ENCODE results near the gene MEF2C. TPM values are rescaled to one million over a fixed set of nuclear protein-coding genes. Genes with fewer than 3 reads are reported as not detected.

The MEF2C gene
- total RNA-seq, 1 donor from 2014 or later = 20.5 TPM

- peak overlapping the region; percentile 63 for H3K4me3 ChIP-seq (ENCODE audit: insufficient read depth, low read depth, low read length)
- no peaks in the 10 kb centered on the region for H3K9me3 ChIP-seq (ENCODE audit: insufficient read depth, low read depth, low read length)
Measured at GRCh38 chr5:88688984-88689667, 193.9 kb downstream of the MEF2C start.

DNA sequence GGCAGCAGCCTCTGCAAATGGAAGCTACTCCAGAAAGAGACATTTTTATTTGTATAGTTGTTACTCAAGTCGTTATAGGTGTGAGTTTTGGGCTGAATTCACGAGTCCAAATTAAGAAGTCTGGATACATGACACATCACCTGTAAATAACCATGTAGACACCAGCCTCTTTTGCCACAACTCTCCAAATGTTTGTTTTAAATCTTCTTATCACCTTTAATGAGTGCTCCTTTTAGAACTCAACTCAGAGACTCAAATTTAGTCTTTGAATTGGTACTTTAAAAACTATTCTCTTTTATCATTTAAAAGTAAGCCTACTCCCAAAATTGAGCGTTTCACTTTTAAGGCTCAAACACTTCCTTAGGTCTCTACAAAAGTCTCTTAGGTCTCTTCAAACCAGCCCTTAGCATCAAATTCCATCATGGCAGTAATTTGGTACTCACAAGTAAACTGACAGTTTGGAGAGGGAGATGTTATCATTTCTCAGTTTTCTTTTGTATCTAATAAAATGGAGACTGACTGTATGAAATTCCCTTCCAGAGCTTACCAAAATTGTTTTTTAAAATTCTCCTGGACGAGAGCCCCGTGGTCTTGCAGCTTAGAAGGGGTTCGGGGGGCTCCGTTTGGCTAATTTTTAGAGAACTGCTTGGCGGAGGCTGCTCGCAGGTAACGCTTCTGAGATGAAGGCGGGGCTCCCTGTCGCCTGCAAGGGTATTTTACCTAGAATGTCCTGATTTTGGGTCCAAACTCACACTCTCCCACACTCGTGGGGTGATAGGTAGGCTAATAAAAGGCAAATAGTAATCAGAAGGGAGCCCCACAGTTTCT lies 194.6 kb downstream of the MEF2C start:
- no peaks in the 10 kb centered on the region for H3K36me3 ChIP-seq (ENCODE audit: insufficient read depth, low read length)
- peaks cover 32% of the 10 kb centered on the region for H3K79me2 ChIP-seq (ENCODE audit: insufficient read depth, low read length)
- Mint-ChIP-seq H3K4me3 (ENCODE audit: unreplicated experiment) (no peak overlapping the region), H3K4me1 (ENCODE audit: low read depth, unreplicated experiment) (peaks cover 17% of the 10 kb centered on the region), H3K27ac (ENCODE audit: unreplicated experiment) (no peak overlapping the region), H3K36me3 (ENCODE audit: low read depth, unreplicated experiment) (no peaks in the 10 kb centered on the region), H3K9me3 (ENCODE audit: unreplicated experiment) (peaks cover 20% of the 10 kb centered on the region), H3K27me3 (ENCODE audit: low read depth, unreplicated experiment) (peaks cover 91% of the 10 kb centered on the region)
- H3K27me3 ChIP-seq (ENCODE audit: insufficient read depth, low read length) = peaks cover 72% of the 10 kb centered on the region
- H3K4me1 ChIP-seq (ENCODE audit: insufficient read depth, low read length) = peaks cover 20% of the 10 kb centered on the region
- H4K20me1 ChIP-seq (ENCODE audit: insufficient read depth, low read length) = no peaks in the 10 kb centered on the region
- H3K4me3 ChIP-seq (ENCODE audit: insufficient read depth, low read depth, low read length) = no peak overlapping the region
- H3K9me3 ChIP-seq (ENCODE audit: insufficient read depth, low read depth, low read length) = no peaks in the 10 kb centered on the region
- H3K9ac ChIP-seq (ENCODE audit: low read length) = no peak overlapping the region
- H2AFZ ChIP-seq (ENCODE audit: low read depth, low read length) = no peak overlapping the region
- no peak for FAIRE-seq
- peak overlapping the region; percentile 94 for H3K4me2 ChIP-seq (ENCODE audit: low read length)
- no peak for TF ChIP-seq CTCF (IDR thresholded peaks at IDR 0.05; ENCODE audit: insufficient read depth, low read depth, low read length)
- no peak for TF ChIP-seq EZH2 (IDR thresholded peaks at IDR 0.05; ENCODE audit: insufficient read depth, low read length)
- DNase-seq (ENCODE audit: low read depth) = no peak
- H3K27ac ChIP-seq (ENCODE audit: low read depth, low read length) = no peak overlapping the region

More at GRCh38 chr5:88688984-88689667, 193.9 kb downstream of the MEF2C start:
- TF ChIP-seq CTCF (IDR thresholded peaks at IDR 0.05; ENCODE audit: insufficient read depth, low read depth, low read length) = no peak
- TF ChIP-seq EZH2 (IDR thresholded peaks at IDR 0.05; ENCODE audit: insufficient read depth, low read length) = peak; percentile 65
- Mint-ChIP-seq H3K9me3 (ENCODE audit: unreplicated experiment) (peaks cover 16% of the 10 kb centered on the region), H3K36me3 (ENCODE audit: low read depth, unreplicated experiment) (no peaks in the 10 kb centered on the region), H3K4me3 (ENCODE audit: unreplicated experiment) (no peak overlapping the region), H3K27me3 (ENCODE audit: low read depth, unreplicated experiment) (peaks cover 90% of the 10 kb centered on the region), H3K27ac (ENCODE audit: unreplicated experiment) (no peak overlapping the region), H3K4me1 (ENCODE audit: low read depth, unreplicated experiment) (peaks cover 17% of the 10 kb centered on the region)
- Histone ChIP-seq H3K27ac (ENCODE audit: low read depth, low read length) (no peak overlapping the region), H3K9ac (ENCODE audit: low read length) (no peak overlapping the region), H3K79me2 (ENCODE audit: insufficient read depth, low read length) (peaks cover 26% of the 10 kb centered on the region), H3K4me1 (ENCODE audit: insufficient read depth, low read length) (peaks cover 20% of the 10 kb centered on the region), H3K4me2 (ENCODE audit: low read length) (peak overlapping the region; percentile 94), H4K20me1 (ENCODE audit: insufficient read depth, low read length) (no peaks in the 10 kb centered on the region), H3K27me3 (ENCODE audit: insufficient read depth, low read length) (peaks cover 68% of the 10 kb centered on the region), H2AFZ (ENCODE audit: low read depth, low read length) (no peak overlapping the region), H3K36me3 (ENCODE audit: insufficient read depth, low read length) (no peaks in the 10 kb centered on the region)
- FAIRE-seq = no peak
- no peak for DNase-seq (ENCODE audit: low read depth)
